GM18502 (cell line): ENCODE results near the gene IMMP2L.

Experiments
- ATAC-seq: cut with Tn5 transposase; IDR thresholded peaks from one replicate; pipeline ENCODE4 v1.9.1; 2021; ENCODE audit warnings: mild to moderate bottlenecking; ENCODE audit not compliant: unreplicated experiment, poor library complexity

Gene IMMP2L

DNA sequence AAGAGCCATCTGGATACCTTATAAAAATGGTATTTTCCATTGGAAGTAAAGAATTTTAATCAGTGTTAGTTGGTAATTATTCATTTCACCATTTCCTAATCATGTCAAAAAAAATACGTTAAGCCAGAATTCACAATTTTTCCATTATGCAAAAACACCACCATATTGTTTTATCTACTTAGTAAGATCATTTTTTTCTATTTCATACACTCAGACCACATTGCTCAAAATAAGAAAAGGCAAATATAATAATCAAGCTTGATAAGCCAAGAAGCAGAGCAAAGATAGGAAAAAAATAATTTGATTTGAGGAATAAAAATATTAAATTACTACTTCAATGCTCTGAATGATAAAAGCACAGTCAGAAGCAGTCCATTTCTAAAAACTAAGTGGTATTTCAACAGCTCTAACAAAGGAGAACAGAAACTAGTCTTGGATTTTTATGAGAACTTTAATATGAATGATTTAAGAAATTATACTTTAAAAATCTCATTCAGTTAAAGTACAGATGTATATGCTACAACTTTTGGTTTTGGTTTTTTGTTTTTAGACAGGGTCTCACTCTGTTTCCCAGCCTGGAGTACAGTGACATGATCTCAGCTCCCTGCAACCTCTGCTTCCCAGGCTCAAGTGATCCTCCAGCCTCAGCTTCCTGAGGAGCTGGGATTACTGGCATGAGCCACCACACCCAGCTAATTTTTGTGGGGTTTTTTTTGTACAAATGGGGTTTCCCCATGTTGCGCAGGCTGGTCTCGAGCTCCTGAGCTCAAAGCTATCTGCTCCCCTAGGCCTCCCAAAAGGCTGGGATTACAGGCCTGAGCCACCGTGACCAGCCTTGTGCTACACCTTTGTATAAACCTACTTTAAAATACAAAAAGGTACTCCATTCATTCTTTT is 424.7 kb downstream of the IMMP2L start:
- ATAC-seq, result peak; percentile 88

DNA sequence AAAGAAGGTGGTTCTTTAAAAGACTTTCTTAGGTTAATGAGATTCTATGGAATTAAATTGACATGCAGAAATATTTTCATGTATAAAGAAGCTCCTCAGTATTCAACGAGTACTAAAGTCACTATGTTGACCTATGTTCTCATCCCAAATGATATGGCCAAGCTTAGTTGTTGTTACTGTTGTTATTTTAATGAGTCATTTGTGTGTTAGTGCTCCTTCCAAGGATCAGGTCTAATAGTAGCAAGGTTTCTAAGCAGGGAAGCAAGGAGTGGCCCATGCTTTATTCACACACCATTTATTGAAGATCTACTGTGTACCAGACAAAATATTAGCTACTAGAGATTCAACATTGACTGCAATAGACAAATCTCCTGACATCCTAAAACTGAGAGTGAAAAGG is 429.5 kb downstream of the IMMP2L start:
- no peak for ATAC-seq

DNA sequence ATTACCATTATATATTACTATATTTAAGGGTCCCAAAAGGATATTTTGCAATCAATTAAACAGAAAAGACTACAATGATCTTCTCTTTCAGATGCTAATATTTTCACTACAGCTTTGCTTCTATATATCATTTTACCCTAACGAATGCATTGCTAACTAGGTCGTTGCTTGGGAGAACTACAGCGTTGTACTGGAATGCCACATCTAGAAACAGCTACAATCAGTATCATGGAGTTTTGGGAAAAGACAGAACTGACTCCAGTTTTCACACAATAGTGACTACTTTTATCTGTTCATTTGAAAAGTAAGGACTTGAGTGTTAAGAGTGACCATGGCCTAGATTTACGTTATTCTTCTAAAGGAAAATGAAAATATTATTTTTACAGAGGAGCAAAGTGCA is 432.9 kb downstream of the IMMP2L start:
- no peak for ATAC-seq

GRCh38 chr7:111126987-111127386 is 435.3 kb downstream of the IMMP2L start:
- no peak for ATAC-seq

GRCh38 chr7:111115966-111116365 is 446.3 kb downstream of the IMMP2L start:
- ATAC-seq, result no peak

GRCh38 chr7:111113263-111114017 is 448.9 kb downstream of the IMMP2L start:
- ATAC-seq, result peak; percentile 84

- ATAC-seq, result no peak
Measured at GRCh38 chr7:111112439-111112838, 449.9 kb downstream of the IMMP2L start.

GRCh38 chr7:111108496-111108895 is 453.8 kb downstream of the IMMP2L start:
- ATAC-seq, result no peak

GRCh38 chr7:111108000-111108399 is 454.3 kb downstream of the IMMP2L start:
- ATAC-seq, result no peak

DNA sequence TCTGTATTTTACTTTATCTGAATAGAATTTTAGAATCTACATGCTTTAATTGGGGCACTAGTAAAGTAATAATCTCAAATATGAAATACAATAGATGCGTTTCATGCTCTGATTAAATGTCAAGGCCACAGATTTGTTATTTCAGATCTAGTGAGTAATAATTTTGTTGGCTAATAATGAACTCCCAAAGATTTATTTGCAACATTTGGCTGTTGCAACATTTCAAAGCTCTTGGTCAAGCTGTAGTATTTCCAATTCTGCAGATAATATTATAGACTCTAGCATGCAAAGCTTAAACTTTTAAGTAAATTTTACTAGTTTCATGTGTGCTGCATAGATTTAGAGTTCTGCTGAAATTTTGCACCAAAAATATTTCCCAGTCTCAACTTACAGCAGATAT is 454.7 kb downstream of the IMMP2L start:
- no peak for ATAC-seq

DNA sequence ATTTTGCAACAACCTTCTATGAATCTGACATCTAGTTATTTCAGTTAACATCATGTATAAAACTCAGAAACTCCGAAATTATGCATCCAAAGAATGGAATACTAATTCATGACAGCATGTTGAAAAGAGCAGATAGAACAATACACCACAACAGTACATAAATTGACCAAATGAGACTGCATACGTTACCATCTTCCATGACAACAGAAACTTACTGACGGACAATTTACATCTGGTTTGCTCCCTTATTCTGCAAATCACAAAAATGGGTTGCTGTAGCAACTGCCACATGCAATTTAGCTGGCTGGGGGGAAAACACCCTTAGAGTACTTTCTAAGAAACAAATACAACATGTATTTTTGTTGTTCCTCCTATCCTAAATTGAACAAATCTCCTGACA is 457.0 kb downstream of the IMMP2L start:
- ATAC-seq, result no peak

- ATAC-seq, result peak; percentile 48
Measured at GRCh38 chr7:111104710-111105109, 457.6 kb downstream of the IMMP2L start.

GRCh38 chr7:111103678-111104274 is 458.5 kb downstream of the IMMP2L start:
- ATAC-seq, result peak; percentile 73

GRCh38 chr7:111103136-111103535 is 459.2 kb downstream of the IMMP2L start:
- ATAC-seq, result no peak

DNA sequence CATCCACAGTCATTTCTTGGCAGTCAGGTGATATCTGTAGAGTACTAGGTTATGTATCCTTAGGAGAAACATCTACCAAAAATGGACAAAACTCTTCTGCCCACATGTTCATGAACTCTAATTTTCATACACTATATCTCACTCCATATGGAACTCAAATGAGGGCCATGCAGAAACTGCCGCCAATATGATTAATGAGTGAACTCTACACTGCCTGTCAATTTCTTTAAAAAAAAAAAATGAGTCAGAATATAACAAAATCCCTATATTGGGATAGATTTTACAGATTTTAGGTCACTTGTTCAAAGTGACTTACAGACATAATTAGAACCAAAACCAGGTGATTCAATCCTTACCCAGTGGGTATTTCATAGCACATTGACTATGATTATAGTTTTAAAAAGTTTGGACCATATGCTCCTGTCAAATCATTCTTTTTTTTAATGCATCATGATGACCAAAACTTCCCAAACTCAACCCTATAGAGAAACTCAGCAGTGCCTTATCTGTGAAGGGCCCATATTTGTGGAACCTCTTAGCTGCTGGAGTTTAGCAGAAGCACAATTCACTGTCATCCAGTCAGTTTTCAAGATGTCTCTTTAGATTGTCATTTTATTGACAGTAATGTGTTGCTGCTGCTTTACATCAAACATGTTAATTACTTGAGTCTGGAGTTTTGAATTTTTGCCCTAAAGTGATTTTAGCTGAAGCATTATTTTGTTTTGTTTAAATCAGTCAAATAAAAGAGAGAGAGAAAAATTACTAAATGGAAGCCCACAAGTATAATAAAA is 460.2 kb downstream of the IMMP2L start:
- ATAC-seq, result no peak

DNA sequence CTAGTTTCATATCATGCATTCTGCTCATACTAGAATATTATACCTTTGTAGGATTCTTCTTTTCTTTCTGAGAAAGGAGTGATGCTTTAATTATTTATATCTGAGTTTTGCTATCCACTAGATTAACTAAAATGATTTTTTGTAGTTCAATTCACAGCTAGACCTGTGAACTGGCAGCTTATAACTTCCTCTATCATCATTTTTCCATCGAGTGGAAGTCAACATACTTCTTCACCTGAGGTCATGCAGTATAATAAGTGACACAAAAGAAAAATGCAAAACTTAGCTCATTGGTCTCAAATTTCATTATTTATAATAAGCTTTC is 463.4 kb downstream of the IMMP2L start:
- no peak for ATAC-seq

GRCh38 chr7:111098011-111098925 is 464.0 kb downstream of the IMMP2L start:
- peak; percentile 70 for ATAC-seq

GRCh38 chr7:111096997-111097396 is 465.3 kb downstream of the IMMP2L start:
- ATAC-seq, result no peak

GRCh38 chr7:111094419-111094818 is 467.9 kb downstream of the IMMP2L start:
- ATAC-seq, result no peak
